ENCODE data around the gene HLF. TPM values are rescaled to one million over a fixed set of nuclear protein-coding genes. Genes with fewer than 3 reads are reported as not detected.

Gene HLF
- total RNA-seq, 2 donors from 2014 or later, result 0.69 to 3.0 TPM

- Histone ChIP-seq H3K27me3 (no peaks in the 10 kb centered on the region), H3K9me3 (no peaks in the 10 kb centered on the region), H3K36me3 (no peaks in the 10 kb centered on the region), H3K4me1 (no peaks in the 10 kb centered on the region), H3K9ac (ENCODE audit: low read depth in 2 of 2, low read length in 2 of 2) (no peak overlapping the region), H3K27ac (no peak overlapping the region), H3K4me3 (no peak overlapping the region)
- TF ChIP-seq CTCF (IDR thresholded peaks at IDR 0.05), result no peak
- DNase-seq, result no peak
- intact Hi-C loops (cut with DNase I), result loop anchor here (10.0 kb wide), 1 partner anchor 49 kb away; no protein-coding TSS in a partner anchor
These were observed 79.2 kb downstream of the HLF start for GRCh38 chr17:55343900-55344513.

GRCh38 chr17:55344514-55344997, 79.8 kb downstream of the HLF start:
- no peaks in the 10 kb centered on the region for H3K4me1 ChIP-seq
- H3K9ac ChIP-seq (ENCODE audit: low read depth in 2 of 2, low read length in 2 of 2), result no peak overlapping the region
- no peak for TF ChIP-seq CTCF (IDR thresholded peaks at IDR 0.05)
- H3K36me3 ChIP-seq, result no peaks in the 10 kb centered on the region
- H3K27me3 ChIP-seq, result no peaks in the 10 kb centered on the region
- no peak overlapping the region for H3K4me3 ChIP-seq
- no peaks in the 10 kb centered on the region for H3K9me3 ChIP-seq
- intact Hi-C loops (cut with DNase I), result loop anchor here (10.0 kb wide), 1 partner anchor 50 kb away; no protein-coding TSS in a partner anchor
- no peak overlapping the region for H3K27ac ChIP-seq
- no peak for DNase-seq

DNA sequence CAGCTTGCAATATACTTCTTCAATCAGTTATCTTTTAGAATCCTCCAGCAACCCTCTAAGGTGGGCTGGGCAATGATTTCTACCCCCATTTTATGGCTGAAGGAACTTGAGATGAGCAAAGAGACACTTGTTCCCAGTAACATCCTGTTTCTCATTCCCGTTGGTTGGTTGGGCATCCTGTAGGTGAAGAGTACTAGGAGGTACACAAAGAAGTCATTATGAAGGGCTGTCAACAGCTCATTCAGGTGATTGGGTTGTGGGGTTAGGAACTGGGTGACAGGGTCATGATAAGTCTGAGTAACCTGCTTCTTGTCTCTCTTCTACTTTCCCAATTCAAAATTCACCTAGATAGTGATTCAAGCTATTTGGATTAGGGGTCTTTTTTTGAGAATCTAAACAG, 80.4 kb downstream of the HLF start:
- intact Hi-C loops (cut with DNase I), result loop anchor here (5.0 to 10.0 kb wide), 2 partner anchors 50 to 353 kb away; no protein-coding TSS in a partner anchor

GRCh38 chr17:55346658-55347057, 81.9 kb downstream of the HLF start:
- no peak overlapping the region for H3K9ac ChIP-seq (ENCODE audit: low read depth in 2 of 2, low read length in 2 of 2)
- TF ChIP-seq CTCF (IDR thresholded peaks at IDR 0.05), result no peak
- no peaks in the 10 kb centered on the region for H3K4me1 ChIP-seq
- no peak overlapping the region for H3K4me3 ChIP-seq
- H3K27ac ChIP-seq, result no peak overlapping the region
- H3K27me3 ChIP-seq, result no peaks in the 10 kb centered on the region
- intact Hi-C loops (cut with DNase I), result loop anchor here (5.0 to 10.0 kb wide), 2 partner anchors 52 to 354 kb away; no protein-coding TSS in a partner anchor
- no peaks in the 10 kb centered on the region for H3K9me3 ChIP-seq
- no peaks in the 10 kb centered on the region for H3K36me3 ChIP-seq
- DNase-seq, result no peak

More for the DNA sequence above, 80.4 kb downstream of the HLF start:
- Histone ChIP-seq H3K9me3 (no peaks in the 10 kb centered on the region), H3K36me3 (no peaks in the 10 kb centered on the region), H3K27me3 (no peaks in the 10 kb centered on the region), H3K4me3 (no peak overlapping the region), H3K4me1 (no peaks in the 10 kb centered on the region), H3K9ac (ENCODE audit: low read depth in 2 of 2, low read length in 2 of 2) (no peak overlapping the region), H3K27ac (no peak overlapping the region)
- TF ChIP-seq CTCF (IDR thresholded peaks at IDR 0.05), result no peak
- no peak for DNase-seq

DNA sequence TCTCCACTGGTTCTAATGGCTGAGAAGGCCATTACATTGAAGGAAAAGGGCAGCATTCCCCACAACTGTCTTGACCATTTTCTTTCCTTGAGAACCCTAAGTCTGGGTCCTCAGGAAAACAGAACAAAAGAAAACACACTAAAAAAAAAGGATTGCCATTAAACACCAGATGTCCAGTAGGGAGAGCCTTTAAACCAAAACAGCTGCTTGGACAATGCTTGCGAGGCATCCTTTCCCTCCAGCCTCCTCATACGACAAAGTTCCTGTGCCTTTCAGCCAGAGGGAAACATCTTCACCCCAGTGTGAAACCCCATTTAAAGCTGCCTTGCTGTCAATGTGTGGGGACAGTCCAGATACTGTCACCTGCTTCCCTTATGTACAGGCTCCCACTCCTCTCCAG, 82.6 kb downstream of the HLF start:
- Histone ChIP-seq H3K4me3 (no peak overlapping the region), H3K36me3 (no peaks in the 10 kb centered on the region), H3K9me3 (no peaks in the 10 kb centered on the region), H3K27me3 (no peaks in the 10 kb centered on the region), H3K27ac (no peak overlapping the region), H3K9ac (ENCODE audit: low read depth in 2 of 2, low read length in 2 of 2) (no peak overlapping the region), H3K4me1 (no peaks in the 10 kb centered on the region)
- intact Hi-C loops (cut with DNase I), result loop anchor here (5.0 to 10.0 kb wide), 2 partner anchors 53 to 355 kb away; no protein-coding TSS in a partner anchor
- no peak for TF ChIP-seq CTCF (IDR thresholded peaks at IDR 0.05)
- DNase-seq, result no peak

Data from colonic mucosa (tissue), 4 donors.